Measurements from ENCODE around the gene TMC6. TPM values are rescaled to one million over a fixed set of nuclear protein-coding genes. Genes with fewer than 3 reads are reported as not detected.

TMC6 gene
- total and polyA plus RNA-seq, 8 donors, result 9.2 to 223 (median 41.7) TPM

- Histone ChIP-seq H3K9me3 (no peaks in the 10 kb centered on the region), H3K36me3 (peaks cover 0 to 9% (median 0%) of the 10 kb centered on the region in 4 donors), H3K4me3 (peak overlapping the region in 2 of 4 donors; percentile 50 to 56), H3K4me1 (peaks cover 39 to 84% (median 59%) of the 10 kb centered on the region in 4 donors), H3K27ac (peak overlapping the region in 2 of 5 donors; percentile 83 to 91), H3K27me3 (peaks cover 0 to 40% (median 5%) of the 10 kb centered on the region in 3 donors)
- TF ChIP-seq CTCF (IDR thresholded peaks at IDR 0.05) (no peak), EP300 (IDR thresholded peaks at IDR 0.05) (no peak), POLR2A (IDR thresholded peaks at IDR 0.05) (no peak), POLR2AphosphoS5 (IDR thresholded peaks at IDR 0.05) (no peak)
- intact Hi-C loops (cut with DNase I; ENCODE audit: low total_unique reads), result no loop called here
- 69 to 86% (median 74%) methylated on average over 8 to 9 of the region's 9 CpGs for WGBS, 5 donors
- DNase-seq, result peak in 1 of 2 donors; percentile 11
Measured at GRCh38 chr17:78132767-78133178, 4.2 kb upstream of the TMC6 start.

- peaks cover 45 to 84% (median 62%) of the 10 kb centered on the region in 4 donors for H3K4me1 ChIP-seq
- no peaks in the 10 kb centered on the region for H3K9me3 ChIP-seq
- H3K36me3 ChIP-seq, result peaks cover 0 to 9% (median 0%) of the 10 kb centered on the region in 4 donors
- intact Hi-C loops (cut with DNase I; ENCODE audit: low total_unique reads), result no loop called here
- TF ChIP-seq POLR2A (IDR thresholded peaks at IDR 0.05), result no peak
- no peak for TF ChIP-seq POLR2AphosphoS5 (IDR thresholded peaks at IDR 0.05)
- H3K4me3 ChIP-seq, result peak overlapping the region; percentile 37 to 56 (median 44)
- peak overlapping the region in 4 of 5 donors; percentile 37 to 91 (median 84) for H3K27ac ChIP-seq
- DNase-seq, result peak; percentile 63 to 92
- WGBS, 5 donors, result 9 to 29% (median 13%) methylated on average over 5 to 38 of the region's 38 CpGs
- H3K27me3 ChIP-seq, result peaks cover 0 to 45% (median 5%) of the 10 kb centered on the region in 3 donors
Measured at GRCh38 chr17:78132084-78132676, 3.6 kb upstream of the TMC6 start.

DNA sequence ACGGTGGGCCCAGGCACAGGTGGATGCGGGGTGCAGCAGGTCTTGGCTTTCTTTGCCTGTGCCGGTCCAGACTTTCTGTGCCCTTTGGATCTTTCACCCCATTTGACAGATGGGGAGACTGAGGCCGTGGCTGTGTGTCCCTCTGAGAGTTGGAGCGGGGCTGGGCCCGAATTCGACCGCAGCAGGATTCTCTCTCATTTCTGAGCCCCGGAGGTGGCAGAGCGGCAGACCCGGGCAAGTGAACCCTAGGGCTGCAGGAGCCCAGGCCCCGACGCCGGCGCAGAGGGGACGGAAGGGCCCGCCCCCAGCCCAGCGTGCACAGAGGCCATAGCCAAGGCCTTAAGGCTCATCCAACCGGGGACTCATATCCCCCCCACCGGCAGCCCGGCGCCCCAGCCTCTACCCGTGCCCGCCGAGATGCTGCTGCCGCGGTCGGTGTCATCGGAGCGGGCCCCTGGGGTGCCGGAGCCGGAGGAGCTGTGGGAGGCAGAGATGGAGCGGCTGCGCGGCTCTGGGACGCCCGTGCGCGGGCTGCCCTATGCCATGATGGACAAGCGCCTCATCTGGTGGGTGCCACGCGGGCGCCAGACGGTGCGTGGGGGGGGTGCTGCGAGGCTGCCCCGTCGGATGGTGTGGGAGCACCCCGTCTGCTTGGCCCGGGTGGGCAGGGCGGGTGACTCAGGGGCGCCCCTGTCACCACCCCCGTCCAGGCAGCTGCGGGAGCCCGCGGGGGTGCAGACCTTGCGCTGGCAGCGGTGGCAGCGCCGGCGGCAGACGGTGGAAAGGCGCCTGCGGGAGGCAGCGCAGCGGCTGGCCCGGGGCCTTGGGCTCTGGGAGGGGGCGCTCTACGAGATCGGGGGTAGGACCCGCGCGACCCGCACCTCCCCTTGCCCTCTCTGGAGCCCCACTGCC lies 2.9 kb upstream of the TMC6 start:
- Histone ChIP-seq H3K4me1 (peaks cover 52 to 87% (median 67%) of the 10 kb centered on the region in 4 donors), H3K27me3 (peaks cover 0 to 45% (median 5%) of the 10 kb centered on the region in 3 donors), H3K27ac (peak overlapping the region; percentile 13 to 91 (median 83))

GRCh38 chr17:78130437-78131101 lies 2.0 kb upstream of the TMC6 start, which contains the start of gene TMC8:
Gene TMC8, plus strand, starts transcription at chr17:78130771. Its CDS starts 818 bp downstream, at chr17:78131589.
- Histone ChIP-seq H3K27me3 (peaks cover 0 to 45% (median 5%) of the 10 kb centered on the region in 3 donors), H3K27ac (peak within 1 kb of the TSS; percentile 18 to 91 (median 83)), H3K9me3 (no peaks in the 10 kb centered on the region), H3K4me3 (peak within 1 kb of the TSS; percentile 37 to 56 (median 44)), H3K36me3 (peaks cover 0 to 15% (median 0%) of the 10 kb centered on the region in 4 donors), H3K4me1 (peaks cover 61 to 90% (median 76%) of the 10 kb centered on the region in 4 donors)
- DNase-seq, result peak; percentile 51 to 76
- TF ChIP-seq POLR2A (IDR thresholded peaks at IDR 0.05) (no peak), POLR2AphosphoS5 (IDR thresholded peaks at IDR 0.05) (peak in 2 of 3 donors; percentile 47 to 56)
- intact Hi-C loops (cut with DNase I; ENCODE audit: low total_unique reads), result no loop called here
- WGBS, 5 donors, result 51 to 78% (median 75%) methylated on average over 3 to 10 of the region's 10 CpGs

More for the DNA sequence above, 2.9 kb upstream of the TMC6 start:
- intact Hi-C loops (cut with DNase I; ENCODE audit: low total_unique reads), result no loop called here
- Histone ChIP-seq H3K9me3 (no peaks in the 10 kb centered on the region), H3K36me3 (peaks cover 0 to 9% (median 0%) of the 10 kb centered on the region in 4 donors), H3K4me3 (peak overlapping the region; percentile 37 to 56 (median 44))
- no peak for TF ChIP-seq EP300 (IDR thresholded peaks at IDR 0.05)
- TF ChIP-seq POLR2AphosphoS5 (IDR thresholded peaks at IDR 0.05), result no peak
- TF ChIP-seq POLR2A (IDR thresholded peaks at IDR 0.05), result no peak
- no peak for TF ChIP-seq CTCF (IDR thresholded peaks at IDR 0.05)
- 20 to 74% (median 26%) methylated on average over 5 to 74 of the region's 74 CpGs for WGBS, 5 donors
- peak in 1 of 2 donors; percentile 62 for DNase-seq
